SK-N-SH treated with all-trans-retinoic acid at 6 μM for 48 hours (cell line): Measurements from ENCODE around the gene TBC1D9.

ENCODE experiments used
- ATAC-seq: fragments of 200-7000 bp; cut with Tn5 transposase; 3 replicates; pipeline ENCODE4 v1.9.1; 2020; ENCODE audit warnings: mild to moderate bottlenecking, moderate library complexity
- ARNTL ChIP-seq: fragments of 450-650 bp; formaldehyde crosslinking; IDR thresholded peaks from 2 replicates; pipeline ENCODE4 v1.5.0; 2020; ENCODE audit warnings: low read depth, mild to moderate bottlenecking, moderate library complexity, borderline replicate concordance
- BACH2 ChIP-seq: fragments of 250-450 bp; sonication (Bioruptor Pico); IDR thresholded peaks from 2 replicates; pipeline ENCODE4 v1.9.0; 2021; ENCODE audit warnings: mild to moderate bottlenecking, borderline replicate concordance
- CREB5 ChIP-seq: fragments of 250-450 bp; sonication (Bioruptor Pico); IDR thresholded peaks from 2 replicates; pipeline ENCODE4 v1.5.1; 2020; ENCODE audit warnings: low read depth, mild to moderate bottlenecking, moderate library complexity
- CSDC2 ChIP-seq: fragments of 250-450 bp; sonication (Bioruptor Pico); IDR thresholded peaks from 2 replicates; pipeline ENCODE4 v1.5.0; 2020; ENCODE audit warnings: mild to moderate bottlenecking, moderate library complexity
- CSRNP3 ChIP-seq: fragments of 250-450 bp; sonication (Bioruptor Pico); IDR thresholded peaks from 2 replicates; pipeline ENCODE4 v1.5.1; 2021; ENCODE audit warnings: mild to moderate bottlenecking, moderate library complexity
- ESRRG ChIP-seq: fragments of 250-450 bp; sonication (Bioruptor Pico); IDR thresholded peaks from 2 replicates; pipeline ENCODE4 v1.6.1; 2021; ENCODE audit warnings: mild to moderate bottlenecking
- GLIS3 ChIP-seq: fragments of 250-450 bp; sonication (Bioruptor Pico); IDR thresholded peaks from 2 replicates; pipeline ENCODE4 v1.5.0; 2020; ENCODE audit warnings: mild to moderate bottlenecking, moderate library complexity
- OSR1 ChIP-seq: fragments of 250-450 bp; sonication (Bioruptor Pico); IDR thresholded peaks from 2 replicates; pipeline ENCODE4 v1.8.0; 2022; ENCODE audit warnings: moderate library complexity, mild to moderate bottlenecking, inconsistent platforms
- PATZ1 ChIP-seq: fragments of 250-450 bp; sonication (Bioruptor Pico); IDR thresholded peaks from 2 replicates; pipeline ENCODE4 v1.8.0; 2020; ENCODE audit warnings: mild to moderate bottlenecking, moderate library complexity, borderline replicate concordance
- POU6F1 ChIP-seq: fragments of 250-450 bp; sonication (Bioruptor Pico); IDR thresholded peaks from 2 replicates; pipeline ENCODE4 v1.8.0; 2021; ENCODE audit warnings: low read depth, mild to moderate bottlenecking, moderate library complexity, borderline replicate concordance
- PPARA ChIP-seq: fragments of 250-450 bp; sonication (Bioruptor Pico); IDR thresholded peaks from 2 replicates; pipeline ENCODE4 v1.5.0; 2020; ENCODE audit warnings: mild to moderate bottlenecking, borderline replicate concordance
- SNAI2 ChIP-seq: fragments of 250-450 bp; sonication (Bioruptor Pico); IDR thresholded peaks from 2 replicates; pipeline ENCODE4 v1.5.0; 2020; ENCODE audit warnings: mild to moderate bottlenecking, moderate library complexity
- TCF4 ChIP-seq: fragments of 250-450 bp; sonication (Bioruptor Pico); IDR thresholded peaks from 2 replicates; pipeline ENCODE4 v1.8.0; 2021; ENCODE audit warnings: mild to moderate bottlenecking, moderate library complexity, borderline replicate concordance
- ZFP3 ChIP-seq: fragments of 250-450 bp; sonication (Bioruptor Pico); IDR thresholded peaks from 2 replicates; pipeline ENCODE4 v1.5.0; 2020; ENCODE audit warnings: mild to moderate bottlenecking, moderate library complexity
- ZNF565 ChIP-seq: fragments of 450-650 bp; formaldehyde crosslinking; conservative IDR thresholded peaks from 2 replicates; pipeline ENCODE4 v1.5.0; 2020; ENCODE audit warnings: low read depth, mild to moderate bottlenecking, moderate library complexity
- ZNF8 ChIP-seq: fragments of 450-650 bp; formaldehyde crosslinking; IDR thresholded peaks from 2 replicates; pipeline ENCODE4 v1.5.0; 2020; ENCODE audit warnings: mild to moderate bottlenecking, moderate library complexity
- TF ChIP-seq, protein P1 (sequence below): fragments of 250-450 bp; sonication (Bioruptor Pico); IDR thresholded peaks from 2 replicates; pipeline ENCODE4 v1.5.0; 2020; ENCODE audit warnings: mild to moderate bottlenecking, moderate library complexity

The TBC1D9 gene

GRCh38 chr4:140679576-140679975 lies 76.6 kb downstream of the TBC1D9 start (continued):
- TF ChIP-seq CSRNP3 (CRISPR knock-in tag) (no peak), ESRRG (CRISPR knock-in tag) (no peak), PPARA (no peak)
- TF ChIP-seq, protein P1, sequence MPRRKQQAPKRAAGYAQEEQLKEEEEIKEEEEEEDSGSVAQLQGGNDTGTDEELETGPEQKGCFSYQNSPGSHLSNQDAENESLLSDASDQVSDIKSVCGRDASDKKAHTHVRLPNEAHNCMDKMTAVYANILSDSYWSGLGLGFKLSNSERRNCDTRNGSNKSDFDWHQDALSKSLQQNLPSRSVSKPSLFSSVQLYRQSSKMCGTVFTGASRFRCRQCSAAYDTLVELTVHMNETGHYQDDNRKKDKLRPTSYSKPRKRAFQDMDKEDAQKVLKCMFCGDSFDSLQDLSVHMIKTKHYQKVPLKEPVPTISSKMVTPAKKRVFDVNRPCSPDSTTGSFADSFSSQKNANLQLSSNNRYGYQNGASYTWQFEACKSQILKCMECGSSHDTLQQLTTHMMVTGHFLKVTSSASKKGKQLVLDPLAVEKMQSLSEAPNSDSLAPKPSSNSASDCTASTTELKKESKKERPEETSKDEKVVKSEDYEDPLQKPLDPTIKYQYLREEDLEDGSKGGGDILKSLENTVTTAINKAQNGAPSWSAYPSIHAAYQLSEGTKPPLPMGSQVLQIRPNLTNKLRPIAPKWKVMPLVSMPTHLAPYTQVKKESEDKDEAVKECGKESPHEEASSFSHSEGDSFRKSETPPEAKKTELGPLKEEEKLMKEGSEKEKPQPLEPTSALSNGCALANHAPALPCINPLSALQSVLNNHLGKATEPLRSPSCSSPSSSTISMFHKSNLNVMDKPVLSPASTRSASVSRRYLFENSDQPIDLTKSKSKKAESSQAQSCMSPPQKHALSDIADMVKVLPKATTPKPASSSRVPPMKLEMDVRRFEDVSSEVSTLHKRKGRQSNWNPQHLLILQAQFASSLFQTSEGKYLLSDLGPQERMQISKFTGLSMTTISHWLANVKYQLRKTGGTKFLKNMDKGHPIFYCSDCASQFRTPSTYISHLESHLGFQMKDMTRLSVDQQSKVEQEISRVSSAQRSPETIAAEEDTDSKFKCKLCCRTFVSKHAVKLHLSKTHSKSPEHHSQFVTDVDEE (CRISPR knock-in tag): no peak
- TF ChIP-seq, all 23 proteins: peak for 0

- TF ChIP-seq CSRNP3 (CRISPR knock-in tag): no peak
- no peak for TF ChIP-seq GLIS3 (CRISPR knock-in tag)
- no peak for TF ChIP-seq SNAI2 (CRISPR knock-in tag)
- no peak for TF ChIP-seq BACH2 (CRISPR knock-in tag)
- TF ChIP-seq ESRRG (CRISPR knock-in tag): no peak
- no peak for TF ChIP-seq ARNTL (CRISPR knock-in tag)
- TF ChIP-seq PPARA: no peak
- TF ChIP-seq TCF4 (CRISPR knock-in tag): no peak
- TF ChIP-seq OSR1 (CRISPR knock-in tag): no peak
- TF ChIP-seq ZNF8 (CRISPR knock-in tag): no peak
- no peak for TF ChIP-seq CSDC2 (CRISPR knock-in tag)
- TF ChIP-seq CREB5 (CRISPR knock-in tag): no peak
- no peak for TF ChIP-seq ZFP3
- TF ChIP-seq, all 23 proteins: peak for 0
- ATAC-seq: no peak
Measured at GRCh38 chr4:140675599-140676231, 80.5 kb downstream of the TBC1D9 start.

- 0 out of 2 replicates have a peak, but pooled peaks have one; percentile 32 for TF ChIP-seq PPARA
- peak; percentile 87 for TF ChIP-seq TCF4 (CRISPR knock-in tag)
- no peak for TF ChIP-seq PATZ1 (CRISPR knock-in tag)
- TF ChIP-seq, all 23 proteins: peak for 2
Measured at GRCh38 chr4:140673729-140674128, 82.5 kb downstream of the TBC1D9 start.

GRCh38 chr4:140672416-140672815 lies 83.8 kb downstream of the TBC1D9 start:
- TF ChIP-seq OSR1 (CRISPR knock-in tag) (no peak), POU6F1 (CRISPR knock-in tag) (no peak), TCF4 (CRISPR knock-in tag) (no peak), ARNTL (CRISPR knock-in tag) (no peak), GLIS3 (CRISPR knock-in tag) (no peak), ZNF565 (CRISPR knock-in tag) (no peak), CSDC2 (CRISPR knock-in tag) (no peak)
- no peak for ATAC-seq

More at GRCh38 chr4:140673729-140674128, 82.5 kb downstream of the TBC1D9 start:
- ATAC-seq: peak; percentile 43; the same call in 2 of the 3 replicates
